ENCODE data around the gene HOXA4. TPM values are rescaled to one million over a fixed set of nuclear protein-coding genes. Genes with fewer than 3 reads are reported as not detected.

The HOXA4 gene
- total RNA-seq, 5 donors from 2014 or later (not counting 1 experiment from before 2014, with no cell fraction given): 0.25 to 0.38 (median 0.36) TPM; not detected in 2

- peaks cover under 1% of the 10 kb centered on the region for H3K36me3 Mint-ChIP-seq
- no peak for ATAC-seq (replicated peaks in 1 of 4)
- H3K4me3 Mint-ChIP-seq: no peak overlapping the region
- peaks cover 80 to 82% of the 10 kb centered on the region in 2 donors for H3K27me3 Mint-ChIP-seq
- POLR2A ChIA-PET: interaction anchor here in 1 of 2 donors (0.6 kb wide), 1 partner anchor 267 kb away, joined by 9 read pairs; no protein-coding TSS in a partner anchor
- 20% methylated on average over 5 of the region's 9 CpGs for WGBS (ENCODE audit: insufficient coverage)
- H3K4me1 Mint-ChIP-seq: peaks cover 17 to 30% (median 24%) of the 10 kb centered on the region in 3 donors
- Histone ChIP-seq H3K27ac (ENCODE audit: low read length) (no peak overlapping the region), H3K9me3 (no peaks in the 10 kb centered on the region), H3K4me3 (ENCODE audit: control insufficient read depth in 1 of 2, extremely low read depth in 1 of 2, low read length in 1 of 2) (no peak overlapping the region), H3K27me3 (replicated peaks in 1 of 2; ENCODE audit: control insufficient read depth in 2 of 2, extremely low read depth in 1 of 2, insufficient read depth in 2 of 2, low read length in 1 of 2) (peaks cover 21 to 37% of the 10 kb centered on the region in 2 experiments), H3K36me3 (ENCODE audit: control insufficient read depth in 2 of 2, extremely low read depth in 1 of 2, insufficient read depth in 1 of 2, low read length in 1 of 2) (no peaks in the 10 kb centered on the region), H3K4me1 (ENCODE audit: control insufficient read depth in 1 of 2, extremely low read depth in 1 of 2, insufficient read depth in 2 of 2, low read length in 2 of 2) (peaks cover 3 to 27% of the 10 kb centered on the region in 2 experiments)
- no peaks in the 10 kb centered on the region for H3K9me3 Mint-ChIP-seq
- DNase-seq: no peak
- CTCF ChIA-PET: interaction anchor here in 1 of 2 donors (1.0 kb wide), 1 partner anchor 69 kb away, joined by 4 read pairs; no protein-coding TSS in a partner anchor
- H3K27ac Mint-ChIP-seq: no peak overlapping the region
Measured at GRCh38 chr7:27091941-27092818, 38.4 kb downstream of the HOXA4 start.

GRCh38 chr7:27091105-27091504, 39.5 kb downstream of the HOXA4 start:
- Mint-ChIP-seq H3K4me3 (no peak overlapping the region), H3K36me3 (no peaks in the 10 kb centered on the region), H3K9me3 (no peaks in the 10 kb centered on the region), H3K27me3 (peaks cover 80 to 84% of the 10 kb centered on the region in 2 donors), H3K4me1 (peaks cover 14 to 26% (median 22%) of the 10 kb centered on the region in 3 donors), H3K27ac (no peak overlapping the region)
- Histone ChIP-seq H3K27ac (ENCODE audit: low read length) (no peak overlapping the region), H3K4me1 (ENCODE audit: control insufficient read depth in 1 of 2, extremely low read depth in 1 of 2, insufficient read depth in 2 of 2, low read length in 2 of 2) (peaks cover 0 to 18% of the 10 kb centered on the region in 2 experiments), H3K9me3 (no peaks in the 10 kb centered on the region), H3K27me3 (replicated peaks in 1 of 2; ENCODE audit: control insufficient read depth in 2 of 2, extremely low read depth in 1 of 2, insufficient read depth in 2 of 2, low read length in 1 of 2) (peaks cover 21 to 34% of the 10 kb centered on the region in 2 experiments), H3K4me3 (ENCODE audit: control insufficient read depth in 1 of 2, extremely low read depth in 1 of 2, low read length in 1 of 2) (no peak overlapping the region), H3K36me3 (ENCODE audit: control insufficient read depth in 2 of 2, extremely low read depth in 1 of 2, insufficient read depth in 1 of 2, low read length in 1 of 2) (no peaks in the 10 kb centered on the region)
- WGBS (ENCODE audit: insufficient coverage): no CpG with 5 or more reads among the region's 3 CpGs
- DNase-seq (no peak), ATAC-seq (replicated peaks in 1 of 4) (no peak)
- POLR2A ChIA-PET: interaction anchor here (0.6 kb wide), 2 partner anchors 21 to 224 kb away, joined by 3 read pairs; no protein-coding TSS in a partner anchor
- CTCF ChIA-PET: no interaction called here

DNA sequence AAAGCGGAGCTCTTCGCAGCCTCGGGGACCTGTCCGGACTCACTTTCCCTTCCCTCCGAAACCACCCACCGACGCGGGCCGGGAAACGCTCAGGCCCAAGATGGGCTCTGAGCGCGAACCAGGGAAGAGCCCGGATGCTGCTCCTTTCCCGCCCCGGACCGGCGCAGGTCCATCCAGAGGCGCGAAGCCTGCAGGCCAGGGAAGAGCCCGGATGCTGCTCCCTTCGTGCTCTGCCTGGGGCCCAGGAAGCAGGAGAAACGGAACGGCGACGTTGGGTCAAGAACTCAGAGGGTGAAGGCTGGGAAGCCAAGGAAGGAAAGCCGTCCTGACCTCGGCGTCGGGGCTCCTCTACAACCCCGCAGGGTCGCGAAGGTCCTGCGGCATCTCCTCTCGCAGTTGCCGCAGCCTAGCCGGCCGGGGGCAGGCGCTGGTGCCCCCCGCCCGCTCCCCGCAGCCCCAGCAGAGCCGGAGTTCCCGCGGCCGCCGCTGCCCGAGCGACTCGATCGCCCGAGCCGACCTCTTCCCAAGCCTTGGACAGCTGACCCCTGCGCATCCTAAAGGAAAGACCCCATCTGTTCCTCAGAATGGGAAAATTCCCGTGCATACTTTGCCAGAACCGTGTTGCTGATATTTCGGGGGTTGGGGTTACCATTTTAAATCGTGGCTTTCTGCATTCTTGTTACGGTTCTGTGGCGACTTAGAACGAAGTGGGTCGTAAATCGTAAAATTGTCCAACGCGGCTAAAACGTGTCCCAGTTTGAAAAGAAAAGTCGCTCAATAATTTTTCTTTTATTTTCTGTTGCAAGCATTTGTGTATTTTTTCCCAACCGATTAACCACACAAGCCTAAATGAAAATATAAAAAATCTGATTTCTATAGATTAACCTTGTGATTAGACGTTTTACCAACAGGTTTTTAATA, 42.3 kb downstream of the HOXA4 start:
- peaks cover 21 to 26% of the 10 kb centered on the region in 2 experiments for H3K27me3 ChIP-seq (replicated peaks in 1 of 2; ENCODE audit: control insufficient read depth in 2 of 2, extremely low read depth in 1 of 2, insufficient read depth in 2 of 2, low read length in 1 of 2)
- no peaks in the 10 kb centered on the region for H3K9me3 Mint-ChIP-seq

DNA sequence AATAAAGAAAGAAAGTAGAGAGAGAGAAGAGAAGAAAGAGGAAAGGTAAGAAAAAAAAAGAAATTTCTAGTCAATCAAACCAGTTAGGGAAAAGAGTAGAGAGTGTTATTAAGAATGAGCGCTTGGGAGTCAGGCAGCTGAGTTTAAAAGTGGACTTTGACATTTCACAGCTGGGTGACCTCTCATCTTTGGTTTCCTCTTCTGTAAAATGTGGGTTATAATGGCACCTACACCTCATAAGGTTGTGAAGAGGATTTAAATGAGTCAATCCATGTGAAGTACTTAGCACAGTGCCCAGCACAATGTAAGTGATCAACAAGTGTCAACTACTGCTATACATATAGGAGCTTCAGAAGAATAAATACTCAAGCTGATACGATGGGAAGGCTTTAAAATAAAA, 46.9 kb downstream of the HOXA4 start:
- peaks cover 21 to 28% of the 10 kb centered on the region in 2 donors for H3K27me3 Mint-ChIP-seq
- DNase-seq: no peak

More for the DNA sequence above, 42.3 kb downstream of the HOXA4 start:
- Mint-ChIP-seq H3K27me3 (peaks cover 66 to 68% of the 10 kb centered on the region in 2 donors), H3K4me1 (peaks cover 10 to 14% (median 12%) of the 10 kb centered on the region in 3 donors), H3K27ac (no peak overlapping the region), H3K4me3 (peak overlapping the region in 1 of 3 donors; percentile 59), H3K36me3 (no peaks in the 10 kb centered on the region)
- ChIA-PET CTCF (interaction anchor here in 1 of 2 donors (0.6 kb wide), 1 partner anchor 346 kb away, joined by 3 read pairs; no protein-coding TSS in a partner anchor), POLR2A (no interaction called here)
- Histone ChIP-seq H3K4me1 (ENCODE audit: control insufficient read depth in 1 of 2, extremely low read depth in 1 of 2, insufficient read depth in 2 of 2, low read length in 2 of 2) (peaks cover 0 to 10% of the 10 kb centered on the region in 2 experiments), H3K36me3 (ENCODE audit: control insufficient read depth in 2 of 2, extremely low read depth in 1 of 2, insufficient read depth in 1 of 2, low read length in 1 of 2) (no peaks in the 10 kb centered on the region), H3K27ac (ENCODE audit: low read length) (no peak overlapping the region), H3K9me3 (no peaks in the 10 kb centered on the region), H3K4me3 (ENCODE audit: control insufficient read depth in 1 of 2, extremely low read depth in 1 of 2, low read length in 1 of 2) (no peak overlapping the region)
- WGBS (ENCODE audit: insufficient coverage): 19% methylated on average over 62 of the region's 68 CpGs
- DNase-seq: no peak
- ATAC-seq (replicated peaks in 1 of 4): peak in 1 of 4 experiments; percentile 16

GRCh38 chr7:27082171-27082570, 48.4 kb downstream of the HOXA4 start:
- H3K9me3 Mint-ChIP-seq: no peaks in the 10 kb centered on the region
- WGBS (ENCODE audit: insufficient coverage): 86% methylated on average over 1 of the region's 1 CpG
- no peak overlapping the region for H3K27ac Mint-ChIP-seq
- no peak overlapping the region for H3K4me3 Mint-ChIP-seq
- H3K27me3 Mint-ChIP-seq: peaks cover 9 to 16% of the 10 kb centered on the region in 2 donors
- no peak overlapping the region for H3K4me3 ChIP-seq (ENCODE audit: control insufficient read depth in 1 of 2, extremely low read depth in 1 of 2, low read length in 1 of 2)
- ChIA-PET POLR2A (no interaction called here), CTCF (no interaction called here)
- no peaks in the 10 kb centered on the region for H3K4me1 ChIP-seq (ENCODE audit: control insufficient read depth in 1 of 2, extremely low read depth in 1 of 2, insufficient read depth in 2 of 2, low read length in 2 of 2)
- peaks cover 3 to 16% of the 10 kb centered on the region in 2 experiments for H3K27me3 ChIP-seq (replicated peaks in 1 of 2; ENCODE audit: control insufficient read depth in 2 of 2, extremely low read depth in 1 of 2, insufficient read depth in 2 of 2, low read length in 1 of 2)
- H3K9me3 ChIP-seq: no peaks in the 10 kb centered on the region
- H3K36me3 Mint-ChIP-seq: no peaks in the 10 kb centered on the region
- no peaks in the 10 kb centered on the region for H3K4me1 Mint-ChIP-seq
- DNase-seq (no peak), ATAC-seq (replicated peaks in 1 of 4) (no peak)
- no peak overlapping the region for H3K27ac ChIP-seq (ENCODE audit: low read length)
- no peaks in the 10 kb centered on the region for H3K36me3 ChIP-seq (ENCODE audit: control insufficient read depth in 2 of 2, extremely low read depth in 1 of 2, insufficient read depth in 1 of 2, low read length in 1 of 2)

More for the DNA sequence above, 46.9 kb downstream of the HOXA4 start:
- Histone ChIP-seq H3K36me3 (ENCODE audit: control insufficient read depth in 2 of 2, extremely low read depth in 1 of 2, insufficient read depth in 1 of 2, low read length in 1 of 2) (no peaks in the 10 kb centered on the region), H3K27ac (ENCODE audit: low read length) (no peak overlapping the region), H3K4me1 (ENCODE audit: control insufficient read depth in 1 of 2, extremely low read depth in 1 of 2, insufficient read depth in 2 of 2, low read length in 2 of 2) (peaks cover 0 to 10% of the 10 kb centered on the region in 2 experiments), H3K4me3 (ENCODE audit: control insufficient read depth in 1 of 2, extremely low read depth in 1 of 2, low read length in 1 of 2) (no peak overlapping the region), H3K9me3 (no peaks in the 10 kb centered on the region), H3K27me3 (replicated peaks in 1 of 2; ENCODE audit: control insufficient read depth in 2 of 2, extremely low read depth in 1 of 2, insufficient read depth in 2 of 2, low read length in 1 of 2) (peaks cover 3 to 24% of the 10 kb centered on the region in 2 experiments)
- no peak overlapping the region for H3K27ac Mint-ChIP-seq
- POLR2A ChIA-PET: no interaction called here
- no peak for ATAC-seq (replicated peaks in 1 of 4)
- H3K9me3 Mint-ChIP-seq: no peaks in the 10 kb centered on the region
- H3K4me1 Mint-ChIP-seq: peaks cover 2 to 12% (median 10%) of the 10 kb centered on the region in 3 donors
- CTCF ChIA-PET: interaction anchor here in 1 of 2 donors (1.7 kb wide), 1 partner anchor 1235 kb away, joined by 4 read pairs; no protein-coding TSS in a partner anchor
- H3K36me3 Mint-ChIP-seq: no peaks in the 10 kb centered on the region
- no CpG with 5 or more reads among the region's 2 CpGs for WGBS (ENCODE audit: insufficient coverage)
- H3K4me3 Mint-ChIP-seq: no peak overlapping the region
